HL-60/S4 (cell line): ENCODE results near the gene ELAPOR1.
"Not testable (repeated sequence)": the region's sequence is repeated elsewhere in the genome, so short reads cannot be mapped to it uniquely, and the experiment has no call there.

Experiments used
- in situ Hi-C: fragments of 300-500 bp; cut with MboI; formaldehyde crosslinking; loops from 2 replicates; pipeline ENCODE4 v1.14.3; 2022; ENCODE audit warnings: low sequenced_read_pairs

ELAPOR1 gene

GRCh38 chr1:109134423-109134822 is 20.5 kb downstream of the ELAPOR1 start:
- in situ Hi-C loops = no loop called here

- in situ Hi-C loops = no loop called here
Measured at GRCh38 chr1:109135940-109136339, 22.0 kb downstream of the ELAPOR1 start.

GRCh38 chr1:109136766-109137165 is 22.9 kb downstream of the ELAPOR1 start:
- in situ Hi-C loops = no loop called here

GRCh38 chr1:109137958-109138357 is 24.0 kb downstream of the ELAPOR1 start:
- in situ Hi-C loops = no loop called here

- in situ Hi-C loops = no loop called here
Measured at GRCh38 chr1:109138358-109138757, 24.4 kb downstream of the ELAPOR1 start.

- in situ Hi-C loops = no loop called here
Measured at GRCh38 chr1:109140392-109140791, 26.5 kb downstream of the ELAPOR1 start.

- in situ Hi-C loops = no loop called here
Measured at GRCh38 chr1:109142260-109142659, 28.3 kb downstream of the ELAPOR1 start.

GRCh38 chr1:109142725-109143124 is 28.8 kb downstream of the ELAPOR1 start:
- in situ Hi-C loops = not testable (repeated sequence)

GRCh38 chr1:109148987-109149561 is 35.2 kb downstream of the ELAPOR1 start:
- in situ Hi-C loops = no loop called here

- in situ Hi-C loops = no loop called here
Measured at GRCh38 chr1:109149874-109150601, 36.1 kb downstream of the ELAPOR1 start.

- in situ Hi-C loops = no loop called here
Measured at GRCh38 chr1:109151146-109151990, 37.5 kb downstream of the ELAPOR1 start.

- in situ Hi-C loops = no loop called here
Measured at GRCh38 chr1:109152196-109152595, 38.3 kb downstream of the ELAPOR1 start.

- in situ Hi-C loops = no loop called here
Measured at GRCh38 chr1:109156916-109157385, 43.0 kb downstream of the ELAPOR1 start.

- in situ Hi-C loops = no loop called here
Measured at GRCh38 chr1:109158433-109158832, 44.5 kb downstream of the ELAPOR1 start.

GRCh38 chr1:109159326-109159725 is 45.4 kb downstream of the ELAPOR1 start:
- in situ Hi-C loops = no loop called here

GRCh38 chr1:109160071-109160840 is 46.3 kb downstream of the ELAPOR1 start:
- in situ Hi-C loops = no loop called here

GRCh38 chr1:109161858-109162606 is 48.1 kb downstream of the ELAPOR1 start:
- in situ Hi-C loops = no loop called here

GRCh38 chr1:109162626-109163025 is 48.7 kb downstream of the ELAPOR1 start:
- in situ Hi-C loops = no loop called here

GRCh38 chr1:109163551-109163950 is 49.6 kb downstream of the ELAPOR1 start:
- in situ Hi-C loops = no loop called here
